Brain microvascular endothelial cell (primary cell): ENCODE results near the gene TMPRSS2.

Experiments used
- DNase-seq: peaks from one replicate; pipeline ENCODE4 v3.0.0-alpha.2; 2020
- H3K27ac ChIP-seq: fragments of 250-450 bp; sonication (Bioruptor Pico); 2 replicates; pipeline ENCODE4 v1.5.1; 2020; ENCODE audit warnings: mild to moderate bottlenecking, moderate library complexity
- H3K27me3 ChIP-seq: fragments of 250-450 bp; sonication (Bioruptor Pico); replicated peaks from 2 replicates; pipeline ENCODE4 v1.5.1; 2020; ENCODE audit warnings: mild to moderate bottlenecking
- H3K36me3 ChIP-seq: fragments of 250-450 bp; sonication (Bioruptor Pico); replicated peaks from 2 replicates; pipeline ENCODE4 v1.5.1; 2020; ENCODE audit warnings: mild to moderate bottlenecking
- H3K4me3 ChIP-seq: 2 replicates; pipeline ENCODE4 v1.5.1; 2011; ENCODE audit warnings: low read depth, mild to moderate bottlenecking, control low read depth, low read length, moderate library complexity
- CTCF ChIP-seq: IDR thresholded peaks from 2 replicates; pipeline ENCODE4 v1.5.1; 2011; ENCODE audit warnings: low read depth, mild to moderate bottlenecking, moderate library complexity, low read length, control low read depth, inconsistent platforms; ENCODE audit errors: missing control alignments
- in situ Hi-C: cut with HindIII; loops from 2 replicates; pipeline ENCODE4 v1.10.0; 2017; ENCODE audit warnings: low sequenced_read_pairs, low pct_ligation_motif_present

The TMPRSS2 gene

DNA sequence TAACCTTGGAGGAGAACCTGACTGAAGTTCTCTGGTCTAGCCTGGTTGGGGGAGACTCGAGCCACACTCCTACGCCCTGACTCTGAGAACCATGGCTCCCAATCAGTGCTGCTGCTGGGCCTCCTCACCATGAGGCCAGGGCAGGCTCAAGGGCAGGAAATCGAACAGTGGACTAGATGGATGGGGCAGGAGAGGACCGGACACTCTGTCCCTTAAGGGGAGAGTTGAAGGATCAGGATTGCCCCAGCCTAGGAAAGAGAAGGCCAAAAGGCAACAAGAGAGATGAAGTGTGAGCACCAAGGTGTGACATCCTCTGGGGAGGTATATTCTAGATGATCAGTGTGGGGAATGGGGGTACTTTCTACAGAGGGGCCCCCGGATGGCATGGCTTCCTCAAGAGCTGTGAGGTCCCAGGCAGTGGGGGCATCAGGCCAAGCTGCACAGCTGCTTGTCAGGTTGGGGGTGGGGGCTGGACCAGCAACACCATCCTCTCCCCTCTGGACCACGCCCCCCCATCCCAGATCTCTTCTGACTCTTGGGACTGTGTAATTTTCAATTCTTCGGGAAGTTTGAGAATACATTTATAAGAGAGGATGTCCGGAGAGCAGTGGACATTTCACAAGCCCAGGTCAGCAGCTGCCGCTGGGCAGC, 47.9 kb downstream of the TMPRSS2 start:
- no peak for DNase-seq

DNA sequence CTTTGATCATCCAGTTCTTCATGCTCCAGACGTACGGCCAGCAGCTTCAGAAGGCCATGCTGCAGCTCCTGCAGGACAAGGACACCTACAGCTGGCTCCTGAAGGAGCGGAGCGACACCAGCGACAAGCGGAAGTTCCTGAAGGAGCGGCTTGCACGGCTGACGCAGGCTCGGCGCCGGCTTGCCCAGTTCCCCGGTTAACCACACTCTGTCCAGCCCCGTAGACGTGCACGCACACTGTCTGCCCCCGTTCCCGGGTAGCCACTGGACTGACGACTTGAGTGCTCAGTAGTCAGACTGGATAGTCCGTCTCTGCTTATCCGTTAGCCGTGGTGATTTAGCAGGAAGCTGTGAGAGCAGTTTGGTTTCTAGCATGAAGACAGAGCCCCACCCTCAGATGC, 49.4 kb downstream of the TMPRSS2 start:
- H3K36me3 ChIP-seq, result no peaks in the 10 kb centered on the region
- no peak for DNase-seq
- no peak overlapping the region for H3K27ac ChIP-seq
- in situ Hi-C loops, result no loop called here
- no peaks in the 10 kb centered on the region for H3K27me3 ChIP-seq
- TF ChIP-seq CTCF, result no peak
- H3K4me3 ChIP-seq, result no peak overlapping the region

More for the DNA sequence above, 47.9 kb downstream of the TMPRSS2 start:
- no peak overlapping the region for H3K27ac ChIP-seq
- H3K4me3 ChIP-seq, result no peak overlapping the region
- TF ChIP-seq CTCF, result no peak
- in situ Hi-C loops, result no loop called here
- H3K27me3 ChIP-seq, result no peaks in the 10 kb centered on the region
- no peaks in the 10 kb centered on the region for H3K36me3 ChIP-seq

DNA sequence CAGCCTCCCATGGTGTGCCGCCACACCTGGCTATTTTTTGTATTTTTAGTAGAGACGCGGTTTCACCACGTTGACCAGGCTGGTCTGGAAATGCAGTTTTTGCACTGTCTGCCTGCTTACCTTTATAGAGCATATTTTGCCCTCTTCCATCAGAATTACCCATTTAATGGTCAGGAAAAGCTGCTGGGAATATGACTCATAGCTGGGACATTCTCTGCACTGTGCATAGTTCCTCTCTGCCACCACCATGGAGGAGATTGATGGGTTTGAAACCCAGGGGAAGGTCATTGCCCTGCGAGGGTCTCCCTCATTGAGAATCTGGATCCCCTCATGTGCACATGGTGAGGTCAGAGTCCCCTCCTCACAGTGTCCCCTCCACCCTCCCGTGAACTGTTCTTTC, 49.8 kb downstream of the TMPRSS2 start:
- Histone ChIP-seq H3K27ac (no peak overlapping the region), H3K4me3 (no peak overlapping the region), H3K27me3 (no peaks in the 10 kb centered on the region), H3K36me3 (no peaks in the 10 kb centered on the region)
- no peak for TF ChIP-seq CTCF
- in situ Hi-C loops, result no loop called here
- no peak for DNase-seq

DNA sequence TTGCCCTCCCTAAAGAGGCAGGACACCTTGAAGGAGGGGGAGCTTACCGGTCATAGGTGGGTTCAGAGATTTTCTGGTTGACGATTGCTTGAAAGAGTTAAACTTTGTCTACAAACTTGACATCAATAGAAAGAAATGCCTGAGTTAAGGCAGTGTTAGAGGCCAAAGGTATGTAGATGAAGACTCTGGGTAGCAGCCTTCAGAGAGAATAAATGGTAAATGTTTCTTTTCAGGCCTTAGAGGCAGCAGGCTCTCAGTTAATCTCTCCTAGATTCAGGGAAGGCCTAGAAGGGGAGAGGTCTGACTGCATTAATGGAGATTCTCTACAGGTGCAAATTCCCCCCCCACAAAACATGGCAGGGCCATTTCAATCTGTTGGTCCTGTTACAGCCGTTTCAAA, 54.2 kb downstream of the TMPRSS2 start:
- TF ChIP-seq CTCF, result no peak
- no peak for DNase-seq
- in situ Hi-C loops, result no loop called here
- no peak overlapping the region for H3K27ac ChIP-seq
- no peaks in the 10 kb centered on the region for H3K36me3 ChIP-seq
- no peaks in the 10 kb centered on the region for H3K27me3 ChIP-seq
- H3K4me3 ChIP-seq, result no peak overlapping the region

DNA sequence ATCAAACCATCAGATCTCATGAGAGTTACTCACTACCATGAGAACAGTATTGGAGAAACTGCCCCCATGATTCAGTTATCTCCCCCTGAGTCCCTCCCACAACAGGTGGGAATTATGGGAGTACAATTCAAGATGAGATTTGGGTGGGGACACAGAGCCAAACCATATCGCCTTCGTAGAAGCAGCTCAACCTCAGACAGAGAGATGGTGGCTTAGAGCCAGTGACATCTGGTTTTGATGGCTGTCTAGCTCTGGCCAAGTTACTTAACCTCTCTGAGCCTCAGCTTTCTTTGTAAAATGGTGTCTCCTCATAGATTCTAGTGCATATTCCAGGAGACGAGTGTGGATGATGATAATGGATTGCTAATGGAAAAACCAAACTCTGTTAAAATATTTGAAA, 54.8 kb downstream of the TMPRSS2 start:
- no peak for TF ChIP-seq CTCF
- Histone ChIP-seq H3K4me3 (no peak overlapping the region), H3K27ac (no peak overlapping the region), H3K27me3 (no peaks in the 10 kb centered on the region), H3K36me3 (no peaks in the 10 kb centered on the region)
- in situ Hi-C loops, result no loop called here
- DNase-seq, result no peak
